HK-2 (cell line): ENCODE measurements around the gene KLHL13.

Experiments used
- DNase-seq: peaks from one replicate; pipeline ENCODE4 v3.0.0-alpha.2; 2018; ENCODE audit not compliant: unreplicated experiment

Gene KLHL13

DNA sequence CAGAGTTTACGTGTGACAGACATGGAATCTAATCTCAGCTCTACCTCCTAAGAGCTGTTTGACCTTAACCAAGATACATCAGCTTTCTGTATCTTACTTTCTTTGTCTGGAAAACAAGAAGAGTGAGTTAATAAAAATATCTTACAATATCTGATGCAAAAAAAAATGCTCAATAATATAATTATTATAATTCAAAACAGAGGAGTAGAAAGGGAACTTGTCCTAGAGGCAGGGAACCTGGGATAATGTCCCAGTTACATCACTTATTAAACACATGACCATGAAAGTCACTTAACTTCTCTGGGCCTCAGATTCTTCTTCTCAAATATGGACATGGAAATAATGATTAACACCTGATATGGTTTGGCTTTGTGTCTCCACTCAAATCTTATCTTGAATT is 256.1 kb downstream of the KLHL13 start:
- DNase-seq: no peak

GRCh38 chrX:117854806-117855205 is 261.8 kb downstream of the KLHL13 start:
- DNase-seq: no peak

DNA sequence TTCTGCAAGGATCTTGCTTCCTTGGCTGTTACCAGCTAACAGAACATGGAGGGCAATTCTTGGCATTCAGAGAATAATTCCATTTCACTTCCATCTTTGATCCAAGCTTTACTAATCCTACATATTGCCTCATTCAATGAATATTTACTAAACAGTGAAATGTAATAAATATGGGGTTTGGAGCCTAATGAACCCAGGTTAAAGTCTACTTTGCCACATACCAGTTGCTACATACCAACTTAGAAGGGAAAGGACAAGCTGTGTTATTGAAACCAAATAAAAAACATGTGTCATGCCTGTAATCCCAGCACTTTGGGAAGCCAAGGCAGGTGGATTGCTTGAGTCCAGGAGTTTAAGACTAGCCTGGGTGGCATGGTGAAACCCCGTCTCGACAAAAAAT is 265.6 kb downstream of the KLHL13 start:
- DNase-seq: no peak
